C1 segment of cervical spinal cord (tissue), 14 donors: ENCODE data around the gene PPTC7.
"Not testable (repeated sequence)": the region's sequence is repeated elsewhere in the genome, so short reads cannot be mapped to it uniquely, and the experiment has no call there.

Experiments used
- DNase-seq, 14 donors: peaks; one replicate each; lab custom pipeline; 2025; lab: John Stamatoyannopoulos, UW

Gene PPTC7

DNA sequence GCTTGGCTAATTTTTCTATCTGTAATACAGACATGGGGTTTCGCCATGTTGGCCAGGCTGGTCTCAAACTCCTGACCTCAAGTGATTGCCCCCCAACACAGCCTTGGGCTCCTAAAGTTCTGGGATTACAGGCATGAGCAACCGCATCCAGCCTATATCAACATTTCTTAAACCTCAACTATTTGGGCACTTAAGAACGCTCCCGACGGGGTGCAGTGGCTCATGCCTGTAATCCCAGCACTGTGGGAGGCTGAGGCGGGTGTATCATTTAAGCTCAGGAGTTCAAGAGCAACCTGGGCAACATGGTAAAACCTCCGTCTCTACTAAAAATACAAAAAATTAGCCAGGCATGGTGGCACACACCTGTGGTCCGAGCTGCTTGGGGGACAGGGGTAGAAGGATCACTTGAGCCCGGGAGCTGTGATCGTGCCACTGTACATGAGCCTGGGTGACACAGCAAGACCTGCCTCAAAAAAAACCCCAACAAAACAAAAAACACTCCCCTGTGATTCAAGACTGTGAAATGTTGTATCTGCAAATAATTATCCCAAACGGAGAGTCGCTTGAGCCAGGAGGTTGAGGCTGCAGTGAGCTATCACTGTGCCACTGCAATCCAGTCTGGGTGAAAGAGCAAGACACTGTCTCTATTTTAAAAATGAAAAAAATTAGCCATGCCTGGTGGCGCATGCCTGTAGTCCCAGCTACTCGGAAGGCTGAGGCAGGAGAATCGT is 21.5 kb downstream of the PPTC7 start:
- DNase-seq: no peak

GRCh38 chr12:110560946-110561345 is 22.2 kb downstream of the PPTC7 start:
- no peak for DNase-seq

- no peak for DNase-seq
Observed at GRCh38 chr12:110560048-110560447, 23.1 kb downstream of the PPTC7 start.

- DNase-seq: not testable (repeated sequence)
Observed at GRCh38 chr12:110558945-110559344, 24.2 kb downstream of the PPTC7 start.

- no peak for DNase-seq
Observed at GRCh38 chr12:110557300-110557699, 25.8 kb downstream of the PPTC7 start.

DNA sequence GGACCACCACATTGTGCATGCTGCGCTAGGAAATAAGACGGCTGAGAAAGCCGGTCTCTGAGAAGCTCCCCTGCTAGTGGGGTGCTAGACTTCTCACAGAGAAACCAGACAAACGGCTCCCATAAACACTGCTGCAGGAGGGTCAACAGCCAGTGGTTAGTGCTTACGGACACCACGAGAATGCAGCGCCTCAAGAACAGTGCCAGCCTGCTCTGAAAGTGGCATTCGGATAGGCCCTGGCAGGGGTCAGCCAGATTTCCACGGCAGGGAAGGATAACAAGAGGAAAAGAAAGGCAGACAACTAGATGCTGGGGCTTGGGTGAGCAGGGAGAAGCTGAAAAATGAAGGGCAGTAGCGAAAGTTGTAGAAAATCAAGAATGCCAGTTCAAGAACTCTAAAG is 26.4 kb downstream of the PPTC7 start:
- no peak for DNase-seq

DNA sequence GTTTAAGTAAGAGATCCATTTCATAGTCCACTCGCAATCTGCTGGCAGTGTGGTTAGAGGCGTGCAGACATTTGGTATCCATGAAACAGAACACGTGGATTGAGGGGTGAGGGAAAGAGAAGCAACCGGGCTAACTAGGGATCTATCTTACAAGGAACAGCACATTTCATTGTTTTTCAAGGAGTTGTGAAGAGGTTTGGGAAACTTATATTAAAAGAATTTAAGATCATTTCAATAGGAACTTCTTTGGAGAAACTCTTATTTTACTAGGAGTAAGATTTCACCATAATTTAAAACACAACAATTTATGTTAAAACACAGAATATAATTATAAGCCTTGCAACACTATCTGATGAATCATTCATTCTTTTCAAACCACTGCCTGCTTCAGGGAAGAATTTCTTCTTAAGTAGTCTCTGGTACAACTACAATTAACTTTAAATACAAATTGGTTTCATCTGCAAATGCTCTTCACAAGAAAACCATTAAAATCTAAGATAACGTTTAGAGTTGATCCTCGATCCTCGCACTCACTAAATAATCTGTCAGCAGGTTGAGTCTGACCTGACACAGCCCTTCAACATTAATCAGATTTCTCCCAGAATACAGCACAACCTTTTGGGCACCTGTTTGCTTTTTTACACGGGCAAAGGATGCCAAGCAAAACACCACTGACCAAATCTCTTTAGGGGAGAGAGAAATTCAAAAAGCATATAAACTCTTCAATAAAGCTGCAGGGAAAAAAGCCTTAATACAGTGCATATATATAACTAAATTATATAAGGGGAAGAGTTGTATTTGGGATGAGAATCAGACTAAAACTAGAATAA is 27.3 kb downstream of the PPTC7 start:
- DNase-seq: no peak

- no peak for DNase-seq
Observed at GRCh38 chr12:110554184-110554583, 28.9 kb downstream of the PPTC7 start.

DNA sequence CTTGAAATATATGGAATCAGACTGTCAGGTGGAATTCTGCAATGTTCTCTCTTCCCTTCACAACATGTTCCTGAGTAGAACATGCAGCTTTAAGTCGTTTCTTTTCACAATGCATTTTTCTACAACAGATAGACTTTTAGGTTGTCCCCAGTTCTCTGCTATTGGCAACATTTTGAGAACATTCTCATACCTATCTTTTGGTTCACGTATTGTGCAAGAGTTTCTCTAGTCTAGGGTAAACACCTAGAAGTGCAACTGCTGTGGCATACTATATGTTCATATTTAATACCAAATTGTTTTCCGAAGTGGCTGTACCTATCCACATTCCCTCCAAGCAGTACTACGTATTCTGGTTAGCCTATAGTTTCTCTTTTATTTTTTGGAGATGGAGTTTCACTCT is 32.1 kb downstream of the PPTC7 start:
- DNase-seq: no peak

- no peak for DNase-seq
Observed at GRCh38 chr12:110549716-110550115, 33.4 kb downstream of the PPTC7 start.

DNA sequence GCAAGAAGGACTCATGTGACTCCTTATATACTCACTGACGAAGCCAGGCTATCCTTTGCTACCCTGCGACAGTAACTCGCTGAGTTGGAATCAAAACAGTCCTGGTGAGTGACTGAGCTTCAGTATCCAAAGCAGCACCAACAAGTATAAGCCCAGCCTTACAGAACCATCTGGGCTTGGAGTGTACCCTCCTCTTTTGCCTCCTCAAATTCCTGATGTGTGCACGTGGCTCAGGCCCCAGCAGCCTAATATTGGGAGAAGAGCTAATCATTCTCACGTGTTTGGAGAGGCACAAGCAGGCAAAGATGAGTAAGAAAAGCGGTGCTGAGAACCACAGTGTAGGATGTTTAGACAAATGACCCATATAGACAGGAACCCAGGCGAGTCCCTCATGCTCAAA is 34.4 kb downstream of the PPTC7 start:
- no peak for DNase-seq

- no peak for DNase-seq
Observed at GRCh38 chr12:110547090-110547489, 36.0 kb downstream of the PPTC7 start.

DNA sequence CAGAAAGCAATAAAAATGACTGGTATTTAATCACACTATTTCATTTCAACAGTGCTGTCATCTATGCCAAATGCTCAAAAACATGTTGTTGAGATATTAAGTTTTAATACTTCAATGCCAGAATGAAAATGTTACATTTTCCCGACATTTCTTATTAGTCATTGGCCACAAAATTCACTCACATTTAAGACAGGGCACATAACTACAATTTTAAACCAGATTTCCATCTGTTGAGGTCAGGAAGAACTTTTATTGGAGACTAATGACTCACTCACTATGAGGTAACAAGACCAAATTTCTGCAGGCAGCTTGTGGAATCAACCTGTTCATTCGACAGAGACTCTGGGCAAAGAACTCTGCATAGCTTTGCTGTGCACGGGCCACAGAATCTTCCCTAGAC is 36.8 kb downstream of the PPTC7 start:
- no peak for DNase-seq

- no peak for DNase-seq
Observed at GRCh38 chr12:110545812-110546211, 37.3 kb downstream of the PPTC7 start.

DNA sequence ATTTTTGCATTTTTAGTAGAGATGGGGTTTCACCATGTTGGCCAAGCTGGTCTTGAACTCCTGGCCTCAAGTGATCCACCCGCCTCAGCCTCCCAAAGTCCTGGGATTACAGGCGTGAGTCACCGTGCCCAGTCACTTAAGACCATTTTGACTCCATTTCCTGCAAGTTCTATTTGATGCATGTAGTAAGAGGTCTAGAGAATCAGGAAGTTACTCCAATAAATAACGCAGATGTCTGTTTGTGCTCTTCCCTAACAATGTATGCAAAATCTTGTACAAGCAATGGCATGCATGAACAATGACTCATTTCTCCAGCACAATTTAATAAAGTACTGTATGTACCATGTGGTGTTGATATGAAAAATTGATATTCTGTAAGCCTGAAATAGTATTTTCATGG is 37.9 kb downstream of the PPTC7 start:
- not testable (repeated sequence) for DNase-seq

DNA sequence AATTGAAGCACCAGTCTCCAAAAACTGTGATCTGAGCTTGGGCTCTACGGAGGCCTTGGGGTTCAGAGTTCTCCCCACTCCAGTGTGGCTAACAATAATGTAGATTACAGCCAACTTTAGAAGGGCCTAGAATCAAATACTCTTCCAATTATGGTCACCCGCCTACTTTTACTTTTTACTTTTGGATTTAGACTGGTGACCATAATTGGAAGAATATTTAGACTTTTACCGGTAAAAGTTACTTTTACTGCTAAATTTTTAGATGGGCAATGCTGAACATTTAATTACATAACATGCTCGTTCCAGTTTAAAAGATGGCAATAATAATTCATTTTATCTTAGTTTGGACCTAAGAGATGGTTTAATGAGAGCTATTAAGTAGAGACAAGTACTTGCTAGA is 39.2 kb downstream of the PPTC7 start:
- no peak for DNase-seq

GRCh38 chr12:110543252-110543959 is 39.7 kb downstream of the PPTC7 start:
- DNase-seq: peak in 8 of 14 donors; percentile 0 to 60 (median 30)

DNA sequence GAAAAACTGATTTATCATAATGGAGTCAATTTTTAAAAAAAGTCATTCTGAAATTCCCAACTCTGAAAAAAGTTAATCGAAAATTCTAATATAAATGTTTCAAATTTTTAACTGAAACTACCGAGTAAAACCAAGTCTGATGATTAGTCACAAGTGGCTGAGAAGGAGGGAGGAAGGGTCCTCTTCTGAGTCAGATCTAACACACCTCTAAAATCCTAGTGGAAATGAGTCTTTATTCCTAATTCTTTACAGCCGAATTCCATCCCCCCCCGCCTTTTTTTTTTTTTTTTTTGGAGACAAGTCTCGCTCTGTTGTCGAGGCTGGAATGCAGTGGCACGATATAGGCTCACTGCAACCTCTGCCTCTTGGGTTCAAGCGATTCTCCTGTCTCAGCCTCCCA is 43.1 kb downstream of the PPTC7 start:
- DNase-seq: no peak

DNA sequence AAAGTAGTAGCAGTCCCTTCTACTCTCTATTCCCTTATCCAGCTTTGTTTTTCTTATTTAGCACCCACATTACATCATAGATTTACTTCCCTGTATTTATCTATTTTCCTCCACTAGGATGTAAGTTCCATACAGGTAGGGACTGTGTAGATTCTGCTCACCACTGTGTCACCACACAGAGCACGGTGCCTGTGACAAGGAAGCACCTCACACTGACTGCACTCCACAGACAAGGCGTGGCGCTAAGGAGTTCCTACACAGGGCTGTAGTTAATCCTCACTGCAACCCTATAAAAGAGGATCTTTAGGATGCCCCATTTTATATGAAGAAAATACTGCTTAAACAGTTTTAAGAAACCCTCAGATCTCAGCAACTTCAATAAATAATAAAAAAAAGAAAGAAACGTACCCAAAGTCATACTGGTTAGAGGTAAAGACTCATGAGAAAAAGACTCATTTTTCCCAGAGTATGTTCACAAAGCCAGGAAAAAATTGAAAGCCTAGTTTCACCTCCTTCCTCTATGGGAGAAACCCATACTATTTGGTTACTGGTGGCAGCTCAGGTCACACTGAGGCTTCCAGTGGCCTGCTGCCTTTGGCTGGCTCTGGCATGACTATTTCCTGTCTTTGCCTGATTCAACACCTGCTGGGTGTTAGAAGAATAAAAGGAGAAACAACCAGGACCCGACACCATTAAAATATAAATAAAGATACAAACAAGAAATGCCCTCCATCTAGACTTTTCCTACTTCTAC is 44.1 kb downstream of the PPTC7 start:
- DNase-seq: peak in 1 of 14 donors; percentile 1

- no peak for DNase-seq
Observed at GRCh38 chr12:110537605-110538409, 45.3 kb downstream of the PPTC7 start.
